ENCODE results near the gene ODF2L.

ODF2L gene

DNA sequence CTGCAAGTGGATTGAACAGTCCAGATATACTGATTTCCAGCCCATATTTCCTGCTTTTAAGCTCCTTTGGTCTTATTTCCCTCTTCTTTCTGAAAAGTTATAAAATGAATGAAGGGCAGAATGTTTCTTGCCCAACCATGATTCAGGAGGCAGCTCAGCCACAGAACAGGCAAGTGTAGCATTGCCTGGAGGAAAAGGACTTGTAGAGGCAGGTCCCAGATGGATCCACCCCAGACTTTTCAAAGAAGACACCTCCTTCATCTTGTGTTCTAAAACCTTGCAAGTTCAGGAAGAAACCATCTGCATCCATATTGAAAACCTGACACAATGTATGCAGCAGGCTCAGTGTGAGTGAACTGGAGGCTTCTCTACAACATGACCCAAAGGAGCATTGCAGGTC is 27.8 kb upstream of the ODF2L start, which contains the start of gene CLCA2 (continued):
- TF ChIP-seq ISL1 (CRISPR knock-in tag; IDR thresholded peaks at IDR 0.05), result no peak
- no peak for TF ChIP-seq BACH2 (CRISPR knock-in tag; IDR thresholded peaks at IDR 0.05; ENCODE audit: borderline replicate concordance)
- no peak for TF ChIP-seq ZFP30 (CRISPR knock-in tag; IDR thresholded peaks at IDR 0.05)
- no peak for TF ChIP-seq PPARA (CRISPR knock-in tag; IDR thresholded peaks at IDR 0.05; ENCODE audit: borderline replicate concordance)
- TF ChIP-seq SNAI2 (CRISPR knock-in tag; IDR thresholded peaks at IDR 0.05), result no peak
- TF ChIP-seq ZNF70 (CRISPR knock-in tag; IDR thresholded peaks at IDR 0.05), result no peak
- no peak for TF ChIP-seq ARNTL (CRISPR knock-in tag; IDR thresholded peaks at IDR 0.05; ENCODE audit: borderline replicate concordance, low read depth)

DNA sequence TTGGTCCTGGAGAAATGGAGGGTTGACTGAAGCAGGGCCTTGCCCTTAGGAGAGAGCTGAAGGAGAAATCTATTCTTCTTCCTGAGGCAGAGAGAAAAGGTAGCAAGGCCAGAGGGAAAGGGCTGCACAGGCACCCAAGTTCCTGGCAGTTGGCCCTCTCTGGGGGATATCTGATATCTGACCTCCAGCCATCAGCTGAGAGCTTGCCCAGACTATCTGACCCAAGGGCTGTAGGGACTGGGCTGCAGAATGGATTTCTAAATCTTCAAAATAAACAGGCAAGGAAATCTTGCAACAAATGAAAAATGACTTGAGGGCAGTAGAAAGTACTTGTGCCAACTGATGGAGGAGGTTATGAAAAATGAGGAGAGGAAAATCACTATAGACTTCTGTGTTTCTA is 27.4 kb upstream of the ODF2L start:
- no peak for TF ChIP-seq ARNTL (CRISPR knock-in tag; IDR thresholded peaks at IDR 0.05; ENCODE audit: borderline replicate concordance, low read depth)
- no peak for TF ChIP-seq GLIS3 (CRISPR knock-in tag; IDR thresholded peaks at IDR 0.05)
- no peak for ATAC-seq

DNA sequence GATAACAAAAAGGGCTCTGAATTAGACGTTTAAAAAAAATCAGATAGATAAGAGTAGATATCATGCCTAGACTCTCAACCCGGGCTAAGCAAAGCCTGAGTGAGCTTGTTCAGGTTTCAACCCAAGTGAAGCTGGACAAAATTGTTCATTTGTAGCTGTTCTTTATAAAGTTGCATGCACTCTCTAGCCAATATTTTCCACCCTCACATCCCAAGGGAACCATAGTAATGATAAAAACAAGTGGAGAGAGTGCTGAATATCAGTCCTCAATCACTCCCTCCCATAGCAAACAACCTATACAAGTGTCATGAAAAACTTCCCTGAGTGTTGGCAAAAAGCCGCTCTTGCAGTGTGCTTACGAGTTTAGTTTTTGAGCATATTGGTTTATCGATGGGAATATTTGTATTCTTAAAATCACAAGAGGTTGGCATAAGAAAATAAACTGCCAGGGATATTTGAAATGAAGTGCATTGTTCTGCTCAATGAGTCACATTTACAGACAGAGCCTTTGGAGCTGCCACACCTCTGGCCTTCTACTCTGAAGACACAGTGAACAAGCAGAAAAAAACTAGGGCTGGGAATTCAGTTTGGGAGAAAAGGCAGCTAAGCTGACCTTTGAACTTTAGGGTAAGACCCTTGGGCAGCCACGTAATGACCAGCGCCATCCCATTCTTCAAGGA is 25.6 kb upstream of the ODF2L start:
- ATAC-seq, result no peak
- no peak for TF ChIP-seq OSR1 (CRISPR knock-in tag; IDR thresholded peaks at IDR 0.05)
- TF ChIP-seq, protein P1, sequence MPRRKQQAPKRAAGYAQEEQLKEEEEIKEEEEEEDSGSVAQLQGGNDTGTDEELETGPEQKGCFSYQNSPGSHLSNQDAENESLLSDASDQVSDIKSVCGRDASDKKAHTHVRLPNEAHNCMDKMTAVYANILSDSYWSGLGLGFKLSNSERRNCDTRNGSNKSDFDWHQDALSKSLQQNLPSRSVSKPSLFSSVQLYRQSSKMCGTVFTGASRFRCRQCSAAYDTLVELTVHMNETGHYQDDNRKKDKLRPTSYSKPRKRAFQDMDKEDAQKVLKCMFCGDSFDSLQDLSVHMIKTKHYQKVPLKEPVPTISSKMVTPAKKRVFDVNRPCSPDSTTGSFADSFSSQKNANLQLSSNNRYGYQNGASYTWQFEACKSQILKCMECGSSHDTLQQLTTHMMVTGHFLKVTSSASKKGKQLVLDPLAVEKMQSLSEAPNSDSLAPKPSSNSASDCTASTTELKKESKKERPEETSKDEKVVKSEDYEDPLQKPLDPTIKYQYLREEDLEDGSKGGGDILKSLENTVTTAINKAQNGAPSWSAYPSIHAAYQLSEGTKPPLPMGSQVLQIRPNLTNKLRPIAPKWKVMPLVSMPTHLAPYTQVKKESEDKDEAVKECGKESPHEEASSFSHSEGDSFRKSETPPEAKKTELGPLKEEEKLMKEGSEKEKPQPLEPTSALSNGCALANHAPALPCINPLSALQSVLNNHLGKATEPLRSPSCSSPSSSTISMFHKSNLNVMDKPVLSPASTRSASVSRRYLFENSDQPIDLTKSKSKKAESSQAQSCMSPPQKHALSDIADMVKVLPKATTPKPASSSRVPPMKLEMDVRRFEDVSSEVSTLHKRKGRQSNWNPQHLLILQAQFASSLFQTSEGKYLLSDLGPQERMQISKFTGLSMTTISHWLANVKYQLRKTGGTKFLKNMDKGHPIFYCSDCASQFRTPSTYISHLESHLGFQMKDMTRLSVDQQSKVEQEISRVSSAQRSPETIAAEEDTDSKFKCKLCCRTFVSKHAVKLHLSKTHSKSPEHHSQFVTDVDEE (CRISPR knock-in tag; IDR thresholded peaks at IDR 0.05), result no peak
- TF ChIP-seq ZFP30 (CRISPR knock-in tag; IDR thresholded peaks at IDR 0.05), result no peak
- TF ChIP-seq, protein P2, sequence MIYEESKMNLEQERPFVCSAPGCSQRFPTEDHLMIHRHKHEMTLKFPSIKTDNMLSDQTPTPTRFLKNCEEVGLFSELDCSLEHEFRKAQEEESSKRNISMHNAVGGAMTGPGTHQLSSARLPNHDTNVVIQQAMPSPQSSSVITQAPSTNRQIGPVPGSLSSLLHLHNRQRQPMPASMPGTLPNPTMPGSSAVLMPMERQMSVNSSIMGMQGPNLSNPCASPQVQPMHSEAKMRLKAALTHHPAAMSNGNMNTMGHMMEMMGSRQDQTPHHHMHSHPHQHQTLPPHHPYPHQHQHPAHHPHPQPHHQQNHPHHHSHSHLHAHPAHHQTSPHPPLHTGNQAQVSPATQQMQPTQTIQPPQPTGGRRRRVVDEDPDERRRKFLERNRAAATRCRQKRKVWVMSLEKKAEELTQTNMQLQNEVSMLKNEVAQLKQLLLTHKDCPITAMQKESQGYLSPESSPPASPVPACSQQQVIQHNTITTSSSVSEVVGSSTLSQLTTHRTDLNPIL (CRISPR knock-in tag; IDR thresholded peaks at IDR 0.05; ENCODE audit: low read depth), result no peak
- no peak for TF ChIP-seq TCF4 (CRISPR knock-in tag; IDR thresholded peaks at IDR 0.05; ENCODE audit: borderline replicate concordance)
- no peak for TF ChIP-seq ESRRG (CRISPR knock-in tag; IDR thresholded peaks at IDR 0.05)
- TF ChIP-seq GLIS3 (CRISPR knock-in tag; IDR thresholded peaks at IDR 0.05), result no peak
- TF ChIP-seq ZFP3 (CRISPR knock-in tag; IDR thresholded peaks at IDR 0.05), result no peak
- TF ChIP-seq CSDC2 (CRISPR knock-in tag; IDR thresholded peaks at IDR 0.05), result no peak
- no peak for TF ChIP-seq PPARA (CRISPR knock-in tag; IDR thresholded peaks at IDR 0.05; ENCODE audit: borderline replicate concordance)
- TF ChIP-seq SNAI2 (CRISPR knock-in tag; IDR thresholded peaks at IDR 0.05), result no peak
- no peak for TF ChIP-seq ISL1 (CRISPR knock-in tag; IDR thresholded peaks at IDR 0.05)
- TF ChIP-seq, protein P3, sequence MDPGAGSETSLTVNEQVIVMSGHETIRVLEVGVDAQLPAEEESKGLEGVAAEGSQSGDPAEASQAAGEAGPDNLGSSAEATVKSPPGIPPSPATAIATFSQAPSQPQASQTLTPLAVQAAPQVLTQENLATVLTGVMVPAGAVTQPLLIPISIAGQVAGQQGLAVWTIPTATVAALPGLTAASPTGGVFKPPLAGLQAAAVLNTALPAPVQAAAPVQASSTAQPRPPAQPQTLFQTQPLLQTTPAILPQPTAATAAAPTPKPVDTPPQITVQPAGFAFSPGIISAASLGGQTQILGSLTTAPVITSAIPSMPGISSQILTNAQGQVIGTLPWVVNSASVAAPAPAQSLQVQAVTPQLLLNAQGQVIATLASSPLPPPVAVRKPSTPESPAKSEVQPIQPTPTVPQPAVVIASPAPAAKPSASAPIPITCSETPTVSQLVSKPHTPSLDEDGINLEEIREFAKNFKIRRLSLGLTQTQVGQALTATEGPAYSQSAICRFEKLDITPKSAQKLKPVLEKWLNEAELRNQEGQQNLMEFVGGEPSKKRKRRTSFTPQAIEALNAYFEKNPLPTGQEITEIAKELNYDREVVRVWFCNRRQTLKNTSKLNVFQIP (CRISPR knock-in tag; IDR thresholded peaks at IDR 0.05; ENCODE audit: borderline replicate concordance, low read depth), result no peak
- no peak for TF ChIP-seq TOX (CRISPR knock-in tag; IDR thresholded peaks at IDR 0.05; ENCODE audit: borderline replicate concordance)
- TF ChIP-seq BACH2 (CRISPR knock-in tag; IDR thresholded peaks at IDR 0.05; ENCODE audit: borderline replicate concordance), result no peak
- no peak for TF ChIP-seq RARB (CRISPR knock-in tag; IDR thresholded peaks at IDR 0.05)
- TF ChIP-seq ZC3H10 (CRISPR knock-in tag; IDR thresholded peaks at IDR 0.05), result no peak
- TF ChIP-seq ZNF565 (CRISPR knock-in tag; conservative IDR thresholded peaks at IDR 0.05; ENCODE audit: low read depth), result no peak
- no peak for TF ChIP-seq ZNF70 (CRISPR knock-in tag; IDR thresholded peaks at IDR 0.05)

DNA sequence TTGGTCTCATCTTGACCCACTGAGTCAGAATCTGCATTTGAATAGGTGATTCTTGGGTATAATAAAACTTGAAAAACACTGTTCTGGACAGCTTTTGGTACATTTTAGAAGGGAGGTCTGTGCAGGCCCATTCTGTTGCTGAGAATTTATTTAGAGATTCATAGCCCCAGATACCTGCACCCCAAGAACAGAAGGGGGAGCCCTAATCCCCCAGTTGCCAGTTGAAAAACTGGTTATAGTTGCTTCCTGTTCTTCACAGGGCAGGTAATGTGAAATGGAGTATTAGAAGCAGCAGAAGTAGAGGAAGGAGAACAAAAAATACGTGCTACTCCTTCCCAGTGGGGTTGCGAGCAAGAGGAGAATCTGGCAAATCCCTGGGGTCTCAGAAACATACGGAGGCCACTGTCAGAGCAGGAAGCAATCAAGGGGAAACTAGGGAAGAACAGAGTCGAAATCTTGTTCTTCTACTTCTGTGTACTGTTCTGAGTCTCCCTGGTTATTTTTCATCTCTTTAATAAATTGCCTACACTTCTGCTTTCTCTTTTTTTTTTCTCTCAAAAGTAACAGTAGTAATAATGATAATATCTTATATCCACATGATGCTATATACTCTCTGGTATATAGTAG is 23.3 kb upstream of the ODF2L start:
- ATAC-seq, result no peak
- no peak for TF ChIP-seq TOX (CRISPR knock-in tag; IDR thresholded peaks at IDR 0.05; ENCODE audit: borderline replicate concordance)
- TF ChIP-seq ARNTL (CRISPR knock-in tag; IDR thresholded peaks at IDR 0.05; ENCODE audit: borderline replicate concordance, low read depth), result no peak
- no peak for TF ChIP-seq CSDC2 (CRISPR knock-in tag; IDR thresholded peaks at IDR 0.05)
- no peak for TF ChIP-seq GLIS3 (CRISPR knock-in tag; IDR thresholded peaks at IDR 0.05)
- TF ChIP-seq, protein P1 (CRISPR knock-in tag; IDR thresholded peaks at IDR 0.05), result no peak
- TF ChIP-seq ISL1 (CRISPR knock-in tag; IDR thresholded peaks at IDR 0.05), result no peak
- no peak for TF ChIP-seq ZFP30 (CRISPR knock-in tag; IDR thresholded peaks at IDR 0.05)
- no peak for TF ChIP-seq ZNF8 (CRISPR knock-in tag; IDR thresholded peaks at IDR 0.05)
- no peak for TF ChIP-seq SNAI2 (CRISPR knock-in tag; IDR thresholded peaks at IDR 0.05)
- no peak for TF ChIP-seq PPARA (CRISPR knock-in tag; IDR thresholded peaks at IDR 0.05; ENCODE audit: borderline replicate concordance)
- no peak for TF ChIP-seq ZNF70 (CRISPR knock-in tag; IDR thresholded peaks at IDR 0.05)
- no peak for TF ChIP-seq ZFP3 (CRISPR knock-in tag; IDR thresholded peaks at IDR 0.05)
- TF ChIP-seq ZC3H10 (CRISPR knock-in tag; IDR thresholded peaks at IDR 0.05), result no peak
- TF ChIP-seq RARB (CRISPR knock-in tag; IDR thresholded peaks at IDR 0.05), result no peak
- TF ChIP-seq, protein P4, sequence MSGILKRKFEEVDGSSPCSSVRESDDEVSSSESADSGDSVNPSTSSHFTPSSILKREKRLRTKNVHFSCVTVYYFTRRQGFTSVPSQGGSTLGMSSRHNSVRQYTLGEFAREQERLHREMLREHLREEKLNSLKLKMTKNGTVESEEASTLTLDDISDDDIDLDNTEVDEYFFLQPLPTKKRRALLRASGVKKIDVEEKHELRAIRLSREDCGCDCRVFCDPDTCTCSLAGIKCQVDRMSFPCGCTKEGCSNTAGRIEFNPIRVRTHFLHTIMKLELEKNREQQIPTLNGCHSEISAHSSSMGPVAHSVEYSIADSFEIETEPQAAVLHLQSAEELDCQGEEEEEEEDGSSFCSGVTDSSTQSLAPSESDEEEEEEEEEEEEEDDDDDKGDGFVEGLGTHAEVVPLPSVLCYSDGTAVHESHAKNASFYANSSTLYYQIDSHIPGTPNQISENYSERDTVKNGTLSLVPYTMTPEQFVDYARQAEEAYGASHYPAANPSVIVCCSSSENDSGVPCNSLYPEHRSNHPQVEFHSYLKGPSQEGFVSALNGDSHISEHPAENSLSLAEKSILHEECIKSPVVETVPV (CRISPR knock-in tag; IDR thresholded peaks at IDR 0.05), result no peak
- TF ChIP-seq TCF4 (CRISPR knock-in tag; IDR thresholded peaks at IDR 0.05; ENCODE audit: borderline replicate concordance), result no peak
- no peak for TF ChIP-seq ZNF565 (CRISPR knock-in tag; conservative IDR thresholded peaks at IDR 0.05; ENCODE audit: low read depth)

All from SK-N-SH treated with all-trans-retinoic acid at 6 μM for 48 hours (cell line).